Panc1 (cell line): Measurements from ENCODE around the gene RALGPS2.

Experiments
- POLR2AphosphoS5 ChIP-seq: IDR thresholded peaks from 2 replicates; pipeline ENCODE4 v1.6.1; 2012; ENCODE audit warnings: mild to moderate bottlenecking, low read depth, low read length, moderate library complexity
- TF ChIP-seq, protein P1 (sequence below): fragments of 450-650 bp; IDR thresholded peaks from 2 replicates; pipeline ENCODE4 v1.5.1; 2017; ENCODE audit warnings: mild to moderate bottlenecking

- TF ChIP-seq, protein P1, sequence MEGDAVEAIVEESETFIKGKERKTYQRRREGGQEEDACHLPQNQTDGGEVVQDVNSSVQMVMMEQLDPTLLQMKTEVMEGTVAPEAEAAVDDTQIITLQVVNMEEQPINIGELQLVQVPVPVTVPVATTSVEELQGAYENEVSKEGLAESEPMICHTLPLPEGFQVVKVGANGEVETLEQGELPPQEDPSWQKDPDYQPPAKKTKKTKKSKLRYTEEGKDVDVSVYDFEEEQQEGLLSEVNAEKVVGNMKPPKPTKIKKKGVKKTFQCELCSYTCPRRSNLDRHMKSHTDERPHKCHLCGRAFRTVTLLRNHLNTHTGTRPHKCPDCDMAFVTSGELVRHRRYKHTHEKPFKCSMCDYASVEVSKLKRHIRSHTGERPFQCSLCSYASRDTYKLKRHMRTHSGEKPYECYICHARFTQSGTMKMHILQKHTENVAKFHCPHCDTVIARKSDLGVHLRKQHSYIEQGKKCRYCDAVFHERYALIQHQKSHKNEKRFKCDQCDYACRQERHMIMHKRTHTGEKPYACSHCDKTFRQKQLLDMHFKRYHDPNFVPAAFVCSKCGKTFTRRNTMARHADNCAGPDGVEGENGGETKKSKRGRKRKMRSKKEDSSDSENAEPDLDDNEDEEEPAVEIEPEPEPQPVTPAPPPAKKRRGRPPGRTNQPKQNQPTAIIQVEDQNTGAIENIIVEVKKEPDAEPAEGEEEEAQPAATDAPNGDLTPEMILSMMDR = no peak
- no peak for TF ChIP-seq POLR2AphosphoS5
Observed at GRCh38 chr1:178941261-178941689, 216.2 kb downstream of the RALGPS2 start.
